Nephron (organoid): ENCODE results near the gene KLHDC9.
"Not testable (repeated sequence)": the region's sequence is repeated elsewhere in the genome, so short reads cannot be mapped to it uniquely, and the experiment has no call there.

Source experiments
- H3K27ac Mint-ChIP-seq, 3 experiments: 2 replicates each; pipeline ENCODE4 v1.8.0; 2020; ENCODE audit warnings: mixed read lengths in 3 of 3, mild to moderate bottlenecking in 2 of 3, moderate library complexity in 1 of 3
- H3K27me3 Mint-ChIP-seq: 2 replicates; pipeline ENCODE4 v1.8.0; 2021; ENCODE audit warnings: low read depth, mild to moderate bottlenecking, moderate library complexity, mixed read lengths
- H3K36me3 Mint-ChIP-seq: 2 replicates; pipeline ENCODE4 v1.8.0; 2020; ENCODE audit warnings: low read depth, mixed read lengths
- H3K4me1 Mint-ChIP-seq: 2 replicates; pipeline ENCODE4 v1.8.0; 2020; ENCODE audit warnings: mixed read lengths
- H3K4me3 Mint-ChIP-seq, 3 experiments: 2 replicates each; pipeline ENCODE4 v1.8.0; 2020; ENCODE audit warnings: mild to moderate bottlenecking in 3 of 3, mixed read lengths in 3 of 3, moderate library complexity in 2 of 3
- H3K9me3 Mint-ChIP-seq: 2 replicates; pipeline ENCODE4 v1.8.0; 2020; ENCODE audit warnings: mixed read lengths
- TF ChIP-seq, protein P1 (sequence below), 3 experiments: fragments of 200-600 bp; sonication (generic); IDR thresholded peaks; one replicate each; pipeline ENCODE4 v1.5.0; 2021; ENCODE audit warnings: antibody characterized with exemption in 3 of 3; ENCODE audit not compliant: unreplicated experiment in 3 of 3

KLHDC9 gene

DNA sequence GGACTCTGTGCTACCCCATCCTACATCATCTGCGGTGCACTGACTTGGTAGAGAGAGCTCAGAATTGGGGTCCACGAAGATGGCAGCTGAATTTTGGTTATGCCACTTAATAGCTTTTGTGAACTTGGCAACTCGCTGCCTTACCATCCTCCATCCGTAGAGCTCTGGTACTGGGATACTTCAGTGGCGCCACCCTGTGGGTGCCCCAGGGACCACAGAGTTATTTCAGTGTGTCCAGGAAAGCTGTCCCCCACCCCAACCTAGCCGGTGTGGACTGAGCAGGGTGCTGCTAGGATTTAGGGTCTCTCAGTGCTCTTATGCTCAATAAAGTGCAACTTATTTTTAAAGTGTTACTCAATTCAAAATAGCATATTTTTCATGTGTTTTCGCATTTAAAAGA, 43.4 kb upstream of the KLHDC9 start:
- H3K4me3 Mint-ChIP-seq = no peak overlapping the region
- no peak overlapping the region for H3K27ac Mint-ChIP-seq
- peaks cover 16% of the 10 kb centered on the region for H3K27me3 Mint-ChIP-seq
- H3K36me3 Mint-ChIP-seq = no peaks in the 10 kb centered on the region
- TF ChIP-seq, protein P1, sequence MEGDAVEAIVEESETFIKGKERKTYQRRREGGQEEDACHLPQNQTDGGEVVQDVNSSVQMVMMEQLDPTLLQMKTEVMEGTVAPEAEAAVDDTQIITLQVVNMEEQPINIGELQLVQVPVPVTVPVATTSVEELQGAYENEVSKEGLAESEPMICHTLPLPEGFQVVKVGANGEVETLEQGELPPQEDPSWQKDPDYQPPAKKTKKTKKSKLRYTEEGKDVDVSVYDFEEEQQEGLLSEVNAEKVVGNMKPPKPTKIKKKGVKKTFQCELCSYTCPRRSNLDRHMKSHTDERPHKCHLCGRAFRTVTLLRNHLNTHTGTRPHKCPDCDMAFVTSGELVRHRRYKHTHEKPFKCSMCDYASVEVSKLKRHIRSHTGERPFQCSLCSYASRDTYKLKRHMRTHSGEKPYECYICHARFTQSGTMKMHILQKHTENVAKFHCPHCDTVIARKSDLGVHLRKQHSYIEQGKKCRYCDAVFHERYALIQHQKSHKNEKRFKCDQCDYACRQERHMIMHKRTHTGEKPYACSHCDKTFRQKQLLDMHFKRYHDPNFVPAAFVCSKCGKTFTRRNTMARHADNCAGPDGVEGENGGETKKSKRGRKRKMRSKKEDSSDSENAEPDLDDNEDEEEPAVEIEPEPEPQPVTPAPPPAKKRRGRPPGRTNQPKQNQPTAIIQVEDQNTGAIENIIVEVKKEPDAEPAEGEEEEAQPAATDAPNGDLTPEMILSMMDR (IDR thresholded peaks at IDR 0.05; ENCODE audit: unreplicated experiment in 3 of 3) = no peak
- H3K4me1 Mint-ChIP-seq = no peaks in the 10 kb centered on the region
- no peaks in the 10 kb centered on the region for H3K9me3 Mint-ChIP-seq

DNA sequence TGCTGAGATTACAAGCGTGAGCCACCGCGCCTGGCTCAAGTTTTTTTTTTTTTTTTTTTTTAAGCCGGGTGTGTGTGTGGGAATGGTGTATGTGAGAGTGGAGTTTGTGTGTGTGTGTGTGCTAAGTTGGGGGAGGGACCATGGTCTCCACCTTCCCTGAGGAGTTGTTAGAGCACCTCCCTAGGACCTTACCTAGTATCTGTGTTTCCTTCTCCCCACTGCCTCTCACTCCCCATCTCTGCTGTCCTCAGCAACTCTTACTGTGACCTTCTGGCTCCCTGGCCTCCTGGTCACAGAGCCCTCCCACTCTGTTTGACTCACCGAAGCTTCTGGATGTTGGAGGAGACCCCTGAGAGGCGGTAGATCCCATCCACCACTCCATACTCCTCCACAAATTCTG, 38.9 kb upstream of the KLHDC9 start:
- Mint-ChIP-seq H3K4me3 (no peak overlapping the region), H3K36me3 (no peaks in the 10 kb centered on the region), H3K27ac (no peak overlapping the region), H3K27me3 (peaks cover 36% of the 10 kb centered on the region), H3K9me3 (no peaks in the 10 kb centered on the region), H3K4me1 (no peaks in the 10 kb centered on the region)
- TF ChIP-seq, protein P1 (IDR thresholded peaks at IDR 0.05; ENCODE audit: unreplicated experiment in 3 of 3) = no peak

DNA sequence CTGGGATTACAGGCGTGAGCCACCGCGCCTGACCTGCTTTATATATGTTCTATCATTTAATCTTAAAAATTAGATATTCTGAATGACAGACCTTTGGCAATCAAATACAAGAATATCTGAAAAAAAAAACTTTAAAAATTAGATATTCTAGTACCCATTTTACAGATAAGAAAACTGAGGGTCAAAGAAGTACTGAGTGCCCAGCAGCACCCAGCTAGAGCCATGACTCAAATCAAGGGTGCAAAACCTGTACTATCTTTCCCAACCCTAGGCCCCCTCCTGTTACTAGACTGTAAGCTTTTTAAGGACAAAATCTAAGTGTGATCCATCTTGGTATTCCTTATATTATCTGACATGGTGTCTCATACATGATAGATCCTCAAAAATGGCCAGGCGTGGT, 36.7 kb upstream of the KLHDC9 start:
- Mint-ChIP-seq H3K36me3 (no peaks in the 10 kb centered on the region), H3K9me3 (no peaks in the 10 kb centered on the region), H3K4me1 (no peaks in the 10 kb centered on the region), H3K27ac (no peak overlapping the region), H3K4me3 (no peak overlapping the region), H3K27me3 (peaks cover 40% of the 10 kb centered on the region)
- TF ChIP-seq, protein P1 (IDR thresholded peaks at IDR 0.05; ENCODE audit: unreplicated experiment in 3 of 3) = no peak

DNA sequence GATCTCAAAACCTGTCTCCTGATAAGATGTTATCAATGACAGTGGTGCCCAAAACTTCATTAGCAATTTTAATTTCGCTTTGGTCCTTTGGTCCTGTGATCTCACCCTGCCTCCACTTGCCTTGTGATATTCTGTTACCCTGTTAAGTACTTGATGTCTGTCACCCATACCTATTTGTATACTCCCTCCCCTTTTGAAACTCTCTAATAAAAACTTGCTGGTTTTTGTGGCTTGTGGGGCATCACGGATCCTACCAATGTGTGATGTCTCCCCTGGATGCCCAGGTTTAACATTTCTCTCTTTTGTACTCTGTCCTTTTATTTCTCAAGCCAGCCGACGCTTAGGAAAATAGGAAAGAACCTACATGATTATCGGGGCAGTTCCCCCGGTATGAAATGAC, 34.2 kb upstream of the KLHDC9 start:
- not testable (repeated sequence) for H3K36me3 Mint-ChIP-seq, H3K4me3 Mint-ChIP-seq, H3K4me1 Mint-ChIP-seq, H3K27ac Mint-ChIP-seq, H3K9me3 Mint-ChIP-seq
- H3K27me3 Mint-ChIP-seq = peaks cover 42% of the 10 kb centered on the region

DNA sequence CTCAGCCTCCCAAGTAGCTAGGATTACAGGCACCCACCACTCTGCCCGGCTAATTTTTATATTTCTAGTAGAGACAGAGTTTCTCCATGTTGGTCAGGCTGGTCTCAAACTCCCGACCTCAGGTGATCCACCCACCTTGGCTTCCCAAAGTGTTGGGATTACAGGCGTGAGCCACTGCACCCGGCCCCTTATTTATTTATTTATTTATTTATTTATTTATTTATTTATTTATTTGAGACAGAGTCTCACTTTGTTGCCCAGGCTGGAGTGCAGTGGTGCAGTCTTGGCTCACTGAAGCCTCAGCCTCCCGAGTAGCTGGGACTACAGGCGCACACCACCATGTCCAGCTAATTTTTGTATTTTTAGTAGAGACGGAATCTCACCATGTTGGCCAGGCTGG, 32.5 kb upstream of the KLHDC9 start:
- not testable (repeated sequence) for H3K4me3 Mint-ChIP-seq, H3K9me3 Mint-ChIP-seq

DNA sequence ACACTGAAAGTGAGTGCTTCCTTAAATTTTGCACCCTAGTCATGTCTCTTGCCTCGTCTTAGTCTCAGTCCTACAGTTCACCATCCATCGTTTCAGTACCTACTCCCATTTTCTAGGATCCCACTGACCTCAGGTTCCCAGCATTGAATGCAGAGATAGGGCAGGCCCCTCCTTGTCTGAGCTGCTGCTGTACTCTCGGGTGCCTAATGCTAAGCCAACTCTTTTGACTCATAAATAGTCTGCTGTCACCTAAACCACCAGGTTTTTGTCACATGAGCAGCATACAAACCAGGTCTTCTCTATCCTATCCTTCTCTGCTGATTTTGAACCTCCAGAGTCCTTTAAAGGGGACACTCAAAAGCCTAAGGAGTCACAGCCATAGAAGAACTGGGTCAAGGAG, 31.5 kb upstream of the KLHDC9 start:
- Mint-ChIP-seq H3K4me3 (no peak overlapping the region), H3K9me3 (no peaks in the 10 kb centered on the region), H3K27ac (no peak overlapping the region), H3K4me1 (no peaks in the 10 kb centered on the region), H3K27me3 (peaks cover 40% of the 10 kb centered on the region), H3K36me3 (no peaks in the 10 kb centered on the region)
- TF ChIP-seq, protein P1 (IDR thresholded peaks at IDR 0.05; ENCODE audit: unreplicated experiment in 3 of 3) = no peak

More for the DNA sequence above, 32.5 kb upstream of the KLHDC9 start:
- not testable (repeated sequence) for H3K36me3 Mint-ChIP-seq, H3K4me1 Mint-ChIP-seq, H3K27ac Mint-ChIP-seq
- peaks cover 42% of the 10 kb centered on the region for H3K27me3 Mint-ChIP-seq

DNA sequence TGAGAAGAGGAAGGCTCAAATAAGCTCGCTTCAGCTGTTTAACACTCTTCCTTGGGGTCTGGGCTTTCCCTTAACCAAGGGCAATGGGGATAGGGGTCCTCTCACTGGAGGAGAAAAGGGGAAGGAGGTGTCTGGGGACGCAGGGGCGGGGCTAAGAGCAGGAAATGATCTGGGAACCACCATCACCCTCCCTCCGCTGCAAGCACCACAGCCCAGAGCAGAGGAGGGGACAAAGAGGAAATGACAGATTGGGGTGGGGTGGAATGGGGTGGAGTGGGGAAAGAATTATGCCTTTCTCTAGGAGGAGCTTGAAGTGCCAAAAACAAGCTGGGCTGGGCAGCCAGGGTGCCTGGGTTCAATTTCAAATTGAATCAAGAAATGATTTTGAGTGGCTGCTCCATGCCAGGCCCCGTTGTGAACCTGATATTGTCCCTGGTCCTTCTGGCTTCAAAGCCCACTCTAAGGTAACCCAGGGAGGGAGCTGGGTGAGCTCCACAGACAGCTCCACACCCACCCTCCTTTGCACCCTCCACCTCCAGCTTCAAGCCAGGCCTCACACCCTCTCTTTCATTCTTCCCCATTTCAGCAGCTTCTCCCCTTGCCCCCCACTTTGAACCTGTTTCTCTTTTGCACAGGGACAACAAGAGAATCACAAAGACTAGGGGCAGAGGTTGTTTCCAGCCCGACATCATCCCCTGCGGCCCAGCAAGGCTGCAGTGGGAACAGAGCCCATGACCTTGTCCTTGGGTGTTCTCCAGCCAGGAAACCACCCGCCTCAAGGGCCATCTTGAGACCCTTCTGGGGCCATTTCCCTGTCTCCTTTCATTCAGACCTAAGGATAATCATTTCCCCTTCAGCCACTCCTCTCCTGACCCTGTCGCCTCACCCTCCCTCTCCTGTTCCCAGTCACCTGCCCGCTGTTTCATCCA, 29.6 kb upstream of the KLHDC9 start:
- Mint-ChIP-seq H3K4me1 (no peaks in the 10 kb centered on the region), H3K4me3 (no peak overlapping the region), H3K27me3 (peaks cover 22% of the 10 kb centered on the region), H3K9me3 (no peaks in the 10 kb centered on the region), H3K27ac (no peak overlapping the region), H3K36me3 (no peaks in the 10 kb centered on the region)
- TF ChIP-seq, protein P1 (IDR thresholded peaks at IDR 0.05; ENCODE audit: unreplicated experiment in 3 of 3) = no peak
